Duodenal mucosa (tissue), 2 donors: ENCODE data around the gene FBLN2.

Source experiments
- H3K27ac ChIP-seq: one replicate; pipeline ENCODE4 v1.7.0; 2013; ENCODE audit warnings: low read depth, low read length
- H3K27me3 ChIP-seq, 2 donors: one replicate each; pipeline ENCODE4 v1.7.0; 2013; ENCODE audit warnings: low read length in 2 of 2, control low read depth in 1 of 2; ENCODE audit not compliant: insufficient read depth in 2 of 2, control insufficient read depth in 1 of 2
- H3K36me3 ChIP-seq, 2 donors: one replicate each; pipeline ENCODE4 v1.7.0; 2013; ENCODE audit warnings: low read length in 2 of 2, control low read depth in 1 of 2; ENCODE audit not compliant: insufficient read depth in 2 of 2, control insufficient read depth in 1 of 2
- H3K4me1 ChIP-seq, 2 donors: one replicate each; pipeline ENCODE4 v1.7.0; 2013; ENCODE audit warnings: low read length in 2 of 2, control low read depth in 1 of 2; ENCODE audit not compliant: insufficient read depth in 2 of 2, control insufficient read depth in 1 of 2
- H3K4me3 ChIP-seq, 2 donors: one replicate each; pipeline ENCODE4 v1.7.0; 2013; ENCODE audit warnings: low read length in 2 of 2, low read depth in 1 of 2
- H3K9ac ChIP-seq, 2 donors: one replicate each; pipeline ENCODE4 v1.7.0; 2013; ENCODE audit warnings: low read length in 2 of 2, low read depth in 1 of 2
- H3K9me3 ChIP-seq, 2 donors: one replicate each; pipeline ENCODE4 v1.7.0; 2013; ENCODE audit warnings: low read length in 2 of 2, control low read depth in 1 of 2; ENCODE audit not compliant: control insufficient read depth in 1 of 2

Gene FBLN2

DNA sequence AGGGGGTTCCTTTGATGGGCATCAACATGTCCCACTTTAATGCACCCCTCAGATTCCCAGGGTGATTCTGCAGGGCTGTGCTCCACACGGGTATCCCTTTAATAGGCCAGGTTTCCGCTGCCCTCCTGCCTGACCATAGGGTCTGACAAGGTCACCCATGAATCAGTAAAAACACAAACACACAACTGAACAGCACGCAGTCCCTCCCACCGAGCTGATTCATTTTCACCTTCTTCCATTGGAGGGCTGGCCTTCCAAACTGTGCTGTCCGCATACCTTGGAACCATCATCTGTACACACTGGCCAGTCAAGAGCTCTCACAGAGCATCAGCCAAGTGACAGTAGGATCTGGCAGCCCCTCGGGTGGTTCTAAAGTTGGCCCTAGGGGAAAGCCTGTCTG is 93.7 kb downstream of the FBLN2 start:
- Histone ChIP-seq H3K27ac (no peak overlapping the region), H3K4me3 (no peak overlapping the region), H3K9ac (no peak overlapping the region), H3K27me3 (peaks cover 10 to 11% of the 10 kb centered on the region in 2 donors), H3K9me3 (no peaks in the 10 kb centered on the region), H3K36me3 (no peaks in the 10 kb centered on the region), H3K4me1 (peaks cover 0 to 9% of the 10 kb centered on the region in 2 donors)

DNA sequence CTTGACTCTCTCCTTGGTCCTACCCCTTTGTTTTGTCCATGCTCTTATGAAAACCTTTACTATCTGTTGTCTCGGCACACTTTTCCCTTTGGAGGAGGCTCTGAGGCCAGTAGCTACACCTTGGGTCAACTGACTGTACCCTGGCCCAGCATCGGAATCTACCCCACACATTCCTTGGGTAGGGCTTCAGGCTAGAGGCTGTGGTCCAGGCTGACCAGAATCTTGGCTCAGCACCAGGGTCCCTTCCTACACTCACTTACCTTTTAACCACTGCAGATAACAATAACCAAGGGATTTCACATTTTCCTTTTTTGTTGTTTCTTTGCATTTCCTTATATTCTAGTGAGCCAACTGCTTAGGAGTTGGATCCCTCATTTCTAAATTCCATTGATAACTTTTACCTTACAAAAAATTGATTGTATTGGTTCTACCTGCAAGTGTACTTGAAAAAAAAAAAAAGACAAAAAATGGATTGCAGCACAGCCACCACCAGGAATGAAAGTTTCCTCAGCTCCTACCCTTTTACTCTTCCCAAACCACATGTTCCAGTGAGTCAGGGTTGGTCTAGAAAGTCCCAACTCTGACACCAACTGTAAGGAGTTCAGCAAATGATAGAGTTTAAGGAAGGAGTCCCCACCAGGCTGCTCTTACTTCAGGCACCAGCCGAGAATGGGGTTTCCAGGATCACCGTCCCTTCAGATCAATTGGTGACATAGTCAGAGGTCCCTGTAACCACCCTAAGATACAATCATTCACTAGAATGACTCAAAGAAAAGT is 95.6 kb downstream of the FBLN2 start:
- no peak overlapping the region for H3K9ac ChIP-seq
- no peak overlapping the region for H3K27ac ChIP-seq
- no peaks in the 10 kb centered on the region for H3K9me3 ChIP-seq
- peaks cover 0 to 10% of the 10 kb centered on the region in 2 donors for H3K4me1 ChIP-seq
- H3K36me3 ChIP-seq, result no peaks in the 10 kb centered on the region
- H3K27me3 ChIP-seq, result peaks cover 16 to 20% of the 10 kb centered on the region in 2 donors
- H3K4me3 ChIP-seq, result no peak overlapping the region

DNA sequence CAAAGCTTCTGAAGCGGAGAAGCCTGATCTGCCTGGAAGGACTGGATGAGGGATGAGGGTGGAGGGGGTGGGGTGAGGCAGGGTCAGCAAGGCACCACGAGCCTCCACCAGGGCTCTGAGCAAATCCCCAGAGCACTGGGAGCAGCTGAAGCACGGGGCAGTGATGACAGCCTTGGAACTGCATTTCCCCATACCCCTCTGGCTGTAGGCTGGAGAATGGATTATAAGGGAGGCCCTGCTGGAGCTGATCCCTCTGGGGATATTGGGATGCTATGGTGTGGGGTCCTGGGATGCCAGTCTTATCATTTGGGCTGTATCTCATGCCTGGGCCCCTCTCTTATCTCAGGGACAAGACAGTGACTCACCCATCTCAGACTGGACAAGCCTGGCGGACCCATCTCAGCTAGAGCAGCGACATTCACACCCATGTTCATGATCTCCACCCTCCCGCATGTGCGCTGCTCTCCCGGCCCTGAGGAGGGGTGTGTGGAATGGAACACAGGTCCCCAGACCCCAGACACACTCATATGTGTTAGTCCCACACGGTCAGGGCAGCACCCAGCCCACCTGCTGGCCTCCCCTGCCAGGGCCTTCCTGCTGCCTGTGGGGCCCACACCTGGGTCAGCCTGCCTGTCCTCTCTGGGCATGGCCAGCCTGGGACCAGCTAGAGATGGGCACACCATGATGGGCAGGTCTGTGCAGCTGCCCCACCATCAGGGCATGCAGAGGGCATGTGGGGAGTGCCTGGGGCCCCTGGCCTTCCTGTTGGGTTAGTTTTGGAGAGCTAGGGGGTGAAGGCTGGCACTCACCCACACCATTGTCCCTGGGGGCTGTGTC is 97.1 kb downstream of the FBLN2 start:
- no peaks in the 10 kb centered on the region for H3K9me3 ChIP-seq
- no peak overlapping the region for H3K27ac ChIP-seq
- H3K27me3 ChIP-seq, result peaks cover 16 to 20% of the 10 kb centered on the region in 2 donors
- H3K9ac ChIP-seq, result no peak overlapping the region
- no peaks in the 10 kb centered on the region for H3K36me3 ChIP-seq
- no peak overlapping the region for H3K4me3 ChIP-seq
- H3K4me1 ChIP-seq, result peaks cover 0 to 15% of the 10 kb centered on the region in 2 donors

GRCh38 chr3:13647298-13648059 is 98.6 kb downstream of the FBLN2 start:
- H3K4me3 ChIP-seq, result no peak overlapping the region
- H3K9me3 ChIP-seq, result no peaks in the 10 kb centered on the region
- H3K9ac ChIP-seq, result no peak overlapping the region
- no peaks in the 10 kb centered on the region for H3K36me3 ChIP-seq
- H3K27ac ChIP-seq, result no peak overlapping the region
- H3K4me1 ChIP-seq, result peaks cover 0 to 15% of the 10 kb centered on the region in 2 donors
- peaks cover 16 to 22% of the 10 kb centered on the region in 2 donors for H3K27me3 ChIP-seq

- no peaks in the 10 kb centered on the region for H3K9me3 ChIP-seq
These were observed 99.4 kb downstream of the FBLN2 start for GRCh38 chr3:13648060-13649001.

DNA sequence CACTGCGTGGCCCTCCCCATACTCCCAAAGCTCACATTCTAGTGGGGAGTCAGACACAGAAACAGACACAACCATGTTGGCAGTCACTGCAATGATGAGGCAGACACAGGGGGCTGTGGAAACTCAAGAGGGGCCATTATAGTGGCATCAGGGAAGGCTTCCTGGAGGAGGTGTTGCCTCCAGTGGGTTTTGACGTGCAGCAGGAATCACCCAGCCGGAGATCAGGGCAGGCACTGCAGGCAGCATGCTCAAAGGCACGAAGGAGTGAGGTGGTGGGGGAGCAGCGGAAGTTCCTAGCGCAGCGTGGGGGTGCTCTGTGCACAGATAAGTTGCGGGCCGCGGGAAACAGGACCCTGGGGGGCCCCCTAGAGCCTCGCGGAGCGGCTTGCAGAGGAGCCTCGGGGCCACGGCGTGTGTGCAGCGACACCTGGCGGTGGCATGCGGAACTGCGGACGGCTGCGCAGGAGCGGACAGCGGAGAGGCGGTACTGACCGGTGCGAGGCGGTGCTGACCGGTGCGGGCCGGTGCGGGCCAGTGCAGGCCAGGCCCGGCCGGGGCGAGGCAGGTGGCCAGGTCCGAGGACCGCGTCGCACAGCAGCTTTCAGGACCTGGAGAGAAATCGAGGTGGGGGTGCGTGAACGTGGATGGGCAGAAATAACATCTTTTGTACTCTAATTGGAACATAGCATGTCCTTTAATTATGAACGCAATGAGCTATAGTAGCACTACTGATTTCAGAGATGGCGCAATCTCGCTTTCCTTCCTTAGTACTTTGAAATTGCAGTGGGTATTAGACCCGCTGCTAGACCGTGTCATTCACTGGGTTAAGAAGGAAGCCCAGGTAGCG is 101.5 kb downstream of the FBLN2 start:
- H3K4me3 ChIP-seq, result no peak overlapping the region
- H3K9me3 ChIP-seq, result no peaks in the 10 kb centered on the region
- peaks cover 0 to 15% of the 10 kb centered on the region in 2 donors for H3K4me1 ChIP-seq
- H3K27ac ChIP-seq, result no peak overlapping the region
- peaks cover 25 to 35% of the 10 kb centered on the region in 2 donors for H3K27me3 ChIP-seq
- H3K9ac ChIP-seq, result no peak overlapping the region
- no peaks in the 10 kb centered on the region for H3K36me3 ChIP-seq

More at GRCh38 chr3:13648060-13649001, 99.4 kb downstream of the FBLN2 start:
- H3K36me3 ChIP-seq, result no peaks in the 10 kb centered on the region
- peaks cover 0 to 15% of the 10 kb centered on the region in 2 donors for H3K4me1 ChIP-seq
- no peak overlapping the region for H3K4me3 ChIP-seq
- H3K9ac ChIP-seq, result no peak overlapping the region
- peaks cover 16 to 22% of the 10 kb centered on the region in 2 donors for H3K27me3 ChIP-seq
- no peak overlapping the region for H3K27ac ChIP-seq

DNA sequence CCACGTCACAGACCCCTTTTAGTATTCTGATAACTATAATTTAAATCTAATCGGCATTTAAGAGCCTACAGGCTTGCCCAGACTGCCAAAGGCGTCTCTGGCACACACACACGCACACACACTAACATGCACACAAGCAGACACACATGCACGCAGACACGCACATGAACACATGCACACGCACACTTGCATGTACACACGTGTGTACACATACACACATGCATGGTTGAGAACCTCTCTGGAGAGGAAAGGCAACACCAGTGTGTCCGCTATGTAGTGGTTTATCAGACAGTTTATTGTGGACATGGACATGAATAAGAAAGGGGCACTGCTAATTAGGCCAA is 102.1 kb downstream of the FBLN2 start:
- no peak overlapping the region for H3K27ac ChIP-seq
- peaks cover 0 to 15% of the 10 kb centered on the region in 2 donors for H3K4me1 ChIP-seq
- no peak overlapping the region for H3K9ac ChIP-seq
- no peaks in the 10 kb centered on the region for H3K36me3 ChIP-seq
- H3K27me3 ChIP-seq, result peaks cover 27 to 41% of the 10 kb centered on the region in 2 donors
- H3K4me3 ChIP-seq, result no peak overlapping the region
- H3K9me3 ChIP-seq, result no peaks in the 10 kb centered on the region

DNA sequence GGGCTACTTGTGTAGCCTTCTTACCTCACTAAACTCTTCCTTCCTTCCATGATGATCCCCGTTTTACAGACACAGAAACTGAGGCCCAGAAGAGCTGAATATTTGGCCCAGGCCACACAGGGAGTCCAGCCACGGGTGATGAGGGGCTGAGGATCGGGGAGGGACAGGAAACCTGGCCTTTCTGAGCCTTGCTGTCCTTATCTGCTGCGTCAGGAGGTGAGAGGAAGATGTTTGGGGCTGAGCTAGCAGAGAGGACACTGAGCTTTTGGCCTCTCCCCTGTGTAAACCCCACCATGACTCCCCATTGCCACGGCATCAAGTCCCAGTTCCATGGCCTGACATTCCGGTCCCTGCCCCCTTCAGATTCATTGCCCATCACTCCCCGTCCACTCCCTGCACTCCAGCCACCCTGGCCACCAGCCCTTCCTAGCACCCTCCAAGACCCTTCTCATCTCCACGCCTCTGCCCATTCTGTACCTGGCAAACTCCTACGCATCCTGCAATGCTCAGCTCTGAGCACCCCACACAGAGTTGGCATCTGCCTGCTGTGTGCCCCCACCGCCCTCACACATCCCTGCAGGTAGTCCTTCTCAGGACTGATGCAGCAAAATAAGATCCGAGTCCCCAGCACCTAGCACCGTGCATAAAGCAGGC is 103.0 kb downstream of the FBLN2 start:
- Histone ChIP-seq H3K27ac (no peak overlapping the region), H3K4me1 (peaks cover 0 to 15% of the 10 kb centered on the region in 2 donors)

More for the DNA sequence above, 103.0 kb downstream of the FBLN2 start:
- H3K9ac ChIP-seq, result no peak overlapping the region
- H3K9me3 ChIP-seq, result no peaks in the 10 kb centered on the region
- peaks cover 29 to 50% of the 10 kb centered on the region in 2 donors for H3K27me3 ChIP-seq
- H3K36me3 ChIP-seq, result no peaks in the 10 kb centered on the region
- H3K4me3 ChIP-seq, result no peak overlapping the region
